H1 (cell line): ENCODE measurements around the gene THAP2. TPM values are rescaled to one million over a fixed set of nuclear protein-coding genes. Genes with fewer than 3 reads are reported as not detected.

Experiments
- CTCF ChIA-PET: fragments of 300-600 bp; sonication (Branson Sonifier 250); formaldehyde crosslinking; loops from one replicate; lab custom pipeline; 2021; ENCODE audit not compliant: partially characterized antibody; lab: Charles Lee
- POLR2A ChIA-PET: fragments of 300-600 bp; sonication (Branson Sonifier 250); formaldehyde crosslinking; loops from one replicate; lab custom pipeline; 2021; ENCODE audit warnings: inconsistent platforms; ENCODE audit not compliant: partially characterized antibody; lab: Charles Lee
- DNase-seq, 2 experiments: peaks; one replicate each; pipeline versions ENCODE4 v3.0.0 to v3.0.0-alpha.2; 2010 to 2022; ENCODE audit warnings: low spot score in 2 of 2, low read depth in 1 of 2, mixed read lengths in 1 of 2
- FAIRE-seq: peaks from 2 replicates; lab custom pipeline; 2011; peaks lifted over from hg19 to GRCh38; lab: Jason Lieb, UNC
- H2AFZ ChIP-seq: 2 replicates; pipeline ENCODE4 v1.8.1; 2012; ENCODE audit warnings: low read length, inconsistent platforms
- H2AK5ac ChIP-seq: 2 replicates; pipeline ENCODE4 v1.6.1; 2013; ENCODE audit warnings: low read depth, low read length
- H2BK120ac ChIP-seq: replicated peaks from 2 replicates; pipeline ENCODE3; 2013; ENCODE audit warnings: low read depth, low read length, inconsistent platforms
- H2BK12ac ChIP-seq: 2 replicates; pipeline ENCODE4 v1.6.1; 2013; ENCODE audit warnings: low read depth, low read length
- H2BK15ac ChIP-seq: 2 replicates; pipeline ENCODE4 v1.6.1; 2013; ENCODE audit warnings: low read length
- H2BK20ac ChIP-seq: 2 replicates; pipeline ENCODE4 v1.6.1; 2013; ENCODE audit warnings: low read length
- H2BK5ac ChIP-seq: 2 replicates; pipeline ENCODE4 v1.6.1; 2013; ENCODE audit warnings: low read depth, low read length
- H3K14ac ChIP-seq: 2 replicates; pipeline ENCODE4 v1.6.1; 2013; ENCODE audit warnings: inconsistent platforms; ENCODE audit not compliant: insufficient read length
- H3K18ac ChIP-seq: 2 replicates; pipeline ENCODE4 v1.6.1; 2013; ENCODE audit warnings: low read length; ENCODE audit errors: extremely low read depth
- H3K23ac ChIP-seq: 2 replicates; pipeline ENCODE4 v1.6.1; 2013; ENCODE audit warnings: inconsistent platforms; ENCODE audit not compliant: insufficient read length
- H3K23me2 ChIP-seq: 2 replicates; pipeline ENCODE4 v1.6.1; 2013; ENCODE audit warnings: low read depth, low read length
- H3K27ac ChIP-seq: 2 replicates; pipeline ENCODE4 v1.6.1; 2011; ENCODE audit warnings: low read depth, low read length, inconsistent platforms
- H3K27me3 ChIP-seq, 4 experiments: replicated peaks in 1 of 4; 1 replicate in 1 of 4; 2 replicates in 3 of 4; pipeline versions ENCODE4 v1.6.1 to v1.8.1; 2011 to 2013; ENCODE audit warnings: low read length in 3 of 4, mild to moderate bottlenecking in 3 of 4, inconsistent platforms in 2 of 4, mixed read lengths in 2 of 4, moderate library complexity in 1 of 4; ENCODE audit not compliant: control insufficient read depth in 3 of 4, insufficient read depth in 3 of 4; ENCODE audit errors: extremely low read depth in 1 of 4
- H3K36me3 ChIP-seq, 4 experiments: 2 replicates each; pipeline versions ENCODE4 v1.6.1 to v1.8.1; 2011 to 2013; ENCODE audit warnings: mild to moderate bottlenecking in 4 of 4, low read length in 3 of 4, moderate library complexity in 2 of 4, control low read depth in 1 of 4, inconsistent platforms in 1 of 4; ENCODE audit not compliant: insufficient read depth in 4 of 4, control insufficient read depth in 2 of 4
- H3K4ac ChIP-seq: replicated peaks from 2 replicates; pipeline ENCODE3; 2013; ENCODE audit warnings: low read length, low read depth, mixed read lengths, inconsistent platforms; ENCODE audit not compliant: insufficient read length
- H3K4me1 ChIP-seq, 4 experiments: replicated peaks in 1 of 4; 1 replicate in 1 of 4; 2 replicates in 3 of 4; pipeline versions ENCODE4 v1.6.1 to v1.8.1; 2011 to 2013; ENCODE audit warnings: low read length in 3 of 4, inconsistent platforms in 2 of 4, mixed read lengths in 1 of 4; ENCODE audit not compliant: insufficient read depth in 4 of 4, control insufficient read depth in 3 of 4
- H3K4me2 ChIP-seq, 2 experiments: 2 replicates each; pipeline versions ENCODE4 v1.6.1 to v1.8.1; 2011 to 2013; ENCODE audit warnings: low read depth in 2 of 2, low read length in 2 of 2, control low read depth in 1 of 2, inconsistent platforms in 1 of 2, mild to moderate bottlenecking in 1 of 2; ENCODE audit not compliant: insufficient read depth in 1 of 2
- H3K4me3 ChIP-seq, 4 experiments: fragments of 200-600, 300-600 bp in 1 of 4; sonication (generic), shearing (Covaris generic), sonication (Bioruptor Twin) in 1 of 4; 2 replicates each; pipeline versions ENCODE4 v1.5.1 to v1.8.1; 2011 to 2016; ENCODE audit warnings: low read length in 4 of 4, low read depth in 3 of 4, control low read depth in 2 of 4, inconsistent platforms in 2 of 4, mild to moderate bottlenecking in 2 of 4, mixed read lengths in 1 of 4, moderate library complexity in 1 of 4; ENCODE audit not compliant: insufficient read depth in 2 of 4; ENCODE audit errors: extremely low read depth in 1 of 4
- H3K56ac ChIP-seq: replicated peaks from 2 replicates; pipeline ENCODE3; 2013; ENCODE audit warnings: low read depth, mild to moderate bottlenecking, mixed read lengths, low read length, inconsistent platforms; ENCODE audit not compliant: insufficient read length
- H3K79me1 ChIP-seq: 2 replicates; pipeline ENCODE4 v1.6.1; 2013; ENCODE audit warnings: low read depth, low read length, control low read depth
- H3K79me2 ChIP-seq, 2 experiments: 2 replicates each; pipeline versions ENCODE4 v1.6.1 to v1.8.1; 2012 to 2013; ENCODE audit warnings: low read length in 2 of 2, mild to moderate bottlenecking in 2 of 2, inconsistent platforms in 1 of 2; ENCODE audit not compliant: insufficient read depth in 2 of 2, control insufficient read depth in 1 of 2
- H3K9ac ChIP-seq, 4 experiments: replicated peaks in 1 of 4; 1 replicate in 1 of 4; 2 replicates in 3 of 4; pipeline versions ENCODE4 v1.6.1 to v1.8.1; 2011 to 2013; ENCODE audit warnings: low read depth in 3 of 4, low read length in 3 of 4, control low read depth in 2 of 4, mild to moderate bottlenecking in 2 of 4, moderate library complexity in 2 of 4, inconsistent platforms in 1 of 4; ENCODE audit errors: extremely low read depth in 1 of 4
- H3K9me3 ChIP-seq, 2 experiments: 2 replicates each; pipeline versions ENCODE4 v1.6.1 to v1.8.1; 2012 to 2013; ENCODE audit warnings: mild to moderate bottlenecking in 2 of 2, moderate library complexity in 2 of 2, control low read depth in 1 of 2, inconsistent platforms in 1 of 2, low read depth in 1 of 2, low read length in 1 of 2, mixed read lengths in 1 of 2; ENCODE audit not compliant: insufficient read depth in 2 of 2
- H4K20me1 ChIP-seq, 2 experiments: replicated peaks in 1 of 2; 2 replicates each; pipeline versions ENCODE3 to v1.8.1; 2011 to 2013; ENCODE audit warnings: inconsistent platforms in 2 of 2, low read length in 2 of 2, mild to moderate bottlenecking in 1 of 2; ENCODE audit not compliant: insufficient read depth in 2 of 2, control insufficient read depth in 1 of 2
- H4K5ac ChIP-seq: 2 replicates; pipeline ENCODE4 v1.6.1; 2013; ENCODE audit warnings: low read length, low read depth, mixed read lengths, inconsistent platforms; ENCODE audit not compliant: insufficient read length
- H4K8ac ChIP-seq: 2 replicates; pipeline ENCODE4 v1.8.0; 2013; ENCODE audit warnings: mild to moderate bottlenecking, moderate library complexity, low read length, inconsistent platforms; ENCODE audit not compliant: insufficient read depth; ENCODE audit errors: extremely low read depth
- H4K91ac ChIP-seq: replicated peaks from 2 replicates; pipeline ENCODE3; 2013; ENCODE audit warnings: low read length, mixed read lengths, inconsistent platforms; ENCODE audit not compliant: insufficient read length
- E2F6 ChIP-seq: IDR thresholded peaks from 2 replicates; pipeline ENCODE4 v1.6.1; 2012; ENCODE audit warnings: inconsistent platforms
- HDAC2 ChIP-seq, 2 experiments: fragments of 300-600 bp in 1 of 2; sonication (generic) in 1 of 2; IDR thresholded peaks; 2 replicates each; pipeline ENCODE4 v1.6.1; 2011 to 2012; ENCODE audit warnings: low read depth in 2 of 2, low read length in 2 of 2, mild to moderate bottlenecking in 2 of 2, moderate library complexity in 2 of 2, borderline replicate concordance in 1 of 2, inconsistent platforms in 1 of 2
- KDM4A ChIP-seq: IDR thresholded peaks from one replicate; pipeline ENCODE4 v1.7.1; 2012; ENCODE audit warnings: low read depth, mild to moderate bottlenecking, moderate library complexity, low read length, inconsistent platforms; ENCODE audit not compliant: severe bottlenecking
- KDM5A ChIP-seq: fragments of 200-600 bp; IDR thresholded peaks from 2 replicates; pipeline ENCODE4 v1.7.1; 2012; ENCODE audit warnings: mild to moderate bottlenecking, low read length, inconsistent platforms, mixed read lengths
- MAX ChIP-seq: IDR thresholded peaks from 2 replicates; pipeline ENCODE4 v1.6.1; 2012; ENCODE audit warnings: inconsistent platforms
- POLR2AphosphoS5 ChIP-seq: IDR thresholded peaks from 2 replicates; pipeline ENCODE4 v1.6.1; 2011; ENCODE audit warnings: low read depth, low read length
- RBBP5 ChIP-seq: IDR thresholded peaks from 2 replicates; pipeline ENCODE4 v1.7.1; 2012; ENCODE audit warnings: low read depth, mild to moderate bottlenecking, inconsistent platforms, low read length, moderate library complexity, borderline replicate concordance
- TAF1 ChIP-seq: IDR thresholded peaks from 2 replicates; pipeline ENCODE4 v1.6.1; 2011; ENCODE audit warnings: mild to moderate bottlenecking, low read depth, low read length
- TBP ChIP-seq: IDR thresholded peaks from 2 replicates; pipeline ENCODE4 v1.6.1; 2011; ENCODE audit warnings: low read depth, low read length, improper control_type of control experiment
- WGBS, 2 experiments: shearing (Covaris generic) in 1 of 2; methylation state at CpG; one replicate each; pipeline versions ENCODE4 v1.1.6 to v1.1.7; 2013 to 2015; ENCODE audit warnings: low lambda C conversion rate in 2 of 2, mixed read lengths in 2 of 2, inconsistent platforms in 1 of 2, low coverage in 1 of 2, missing lambda C conversion rate in 1 of 2; ENCODE audit not compliant: insufficient replicate concordance in 2 of 2, insufficient coverage in 1 of 2, insufficient read length in 1 of 2; ENCODE audit errors: extremely low coverage in 1 of 2, missing lambda C conversion rate in 1 of 2; 5-methylcytosine and 5-hydroxymethylcytosine counted together
- polyA plus RNA-seq, 7 experiments: library from polyadenylated mRNA; depleted of rRNA in 3 of 7; stranded (reverse) in 5 of 7; unstranded in 2 of 7; fragments of >200 nt in 5 of 7; fragments of 200-250 nt in 2 of 7; gene quantifications; 1 replicate in 5 of 7; 2 replicates in 1 of 7; 4 replicates in 1 of 7; pipeline versions ENCODE4 v1.2.1 to v1.2.3, GENCODE V29; 2011 to 2013; ENCODE audit warnings: missing spikeins in 2 of 7, mixed read lengths in 2 of 7
- total RNA-seq: library from RNA; stranded (reverse); fragmentation: NEBNext Ultra II Directional; extraction: Animal tissue kit (Norgen Biotek cat#: 25700); gene quantifications from 2 replicates; pipeline ENCODE4 v1.2.1, GENCODE V29; 2021

THAP2 gene
- total and polyA plus RNA-seq, 2 of the 8 experiments (the other 6 are each of a cell fraction or from before 2014, with no cell fraction given) = 1.8 to 5.3 TPM

- peak overlapping the region; percentile 21; the same call in 1 of the 2 replicates for H2AFZ ChIP-seq
- POLR2A ChIA-PET = interaction anchor here (0.9 to 4.5 kb wide), 19 partner anchors 12 to 96 kb away, joined by 3 to 81 read pairs (median 4); partner anchors contain the start of genes RAB21 and TMEM19
- H2AK5ac ChIP-seq = no peak overlapping the region
These were observed 1.1 kb upstream of the THAP2 start for GRCh38 chr12:71662849-71663560.

More at GRCh38 chr12:71662849-71663560, 1.1 kb upstream of the THAP2 start:
- no peak overlapping the region for H2BK15ac ChIP-seq
- H3K27me3 ChIP-seq = no peaks in the 10 kb centered on the region
- peak overlapping the region; percentile 94 for H3K27ac ChIP-seq
- peak overlapping the region; percentile 92 to 99 (median 98) for H3K9ac ChIP-seq
- H3K23ac ChIP-seq = no peak overlapping the region
- no peak overlapping the region for H4K91ac ChIP-seq
- peak; percentile 62 for TF ChIP-seq MAX
- peak; percentile 52 for TF ChIP-seq KDM4A
- no peak for TF ChIP-seq HDAC2 (IDR thresholded peaks at IDR 0.05; ENCODE audit: borderline replicate concordance in 1 of 2, low read depth in 2 of 2, low read length in 2 of 2)
- TF ChIP-seq RBBP5 = peak; percentile 97; the same call in 1 of the 2 replicates
- peak; percentile 47; the same call in 1 of the 2 replicates for TF ChIP-seq POLR2AphosphoS5
- peak; percentile 56; the same call in 1 of the 2 replicates for TF ChIP-seq E2F6
- TF ChIP-seq KDM5A = no peak
- TF ChIP-seq TAF1 = peak; percentile 37; the same call in 1 of the 2 replicates
- peak; percentile 7; the same call in 1 of the 2 replicates for TF ChIP-seq TBP
- H2BK20ac ChIP-seq = no peak overlapping the region
- H3K79me2 ChIP-seq = peaks cover 0 to 58% of the 10 kb centered on the region in 2 experiments; a peak in 3 of 4 replicates
- DNase-seq = peak in 1 of 2 experiments; percentile 77
- WGBS, 2 experiments = 3% methylated on average over 53 of the region's 53 CpGs; no CpG with 5 or more reads in 1 of the 2 experiments
- H3K56ac ChIP-seq = peak overlapping the region; percentile 27
- no peak overlapping the region for H2BK120ac ChIP-seq
- FAIRE-seq = no peak
- peaks cover 4 to 7% of the 10 kb centered on the region in 2 experiments for H4K20me1 ChIP-seq
- H3K4ac ChIP-seq = peak overlapping the region; percentile 62
- H3K4me3 ChIP-seq = peak overlapping the region; percentile 84 to 98 (median 94)
- peak overlapping the region; percentile 22; the same call in 1 of the 2 replicates for H3K18ac ChIP-seq
- H3K4me1 ChIP-seq = no peaks in the 10 kb centered on the region; a peak in 1 of 7 replicates
- H3K79me1 ChIP-seq = no peaks in the 10 kb centered on the region
- no peak overlapping the region for H4K5ac ChIP-seq
- peaks cover 6% of the 10 kb centered on the region; the same call in 1 of the 2 replicates for H3K23me2 ChIP-seq
- peak overlapping the region; percentile 95; the same call in 1 of the 2 replicates for H4K8ac ChIP-seq
- H2BK5ac ChIP-seq = peak overlapping the region; percentile 85
- no peak overlapping the region for H3K14ac ChIP-seq
- peaks cover 6 to 23% (median 11%) of the 10 kb centered on the region in 4 experiments; a peak in 7 of 8 replicates for H3K36me3 ChIP-seq
- H2BK12ac ChIP-seq = peak overlapping the region; percentile 82; the same call in 1 of the 2 replicates
- CTCF ChIA-PET = interaction anchor here (0.7 to 3.7 kb wide), 9 partner anchors 16 to 91 kb away, joined by 3 to 21 read pairs (median 4); partner anchors contain the start of genes RAB21 and TMEM19
- H3K9me3 ChIP-seq = no peaks in the 10 kb centered on the region
- peak overlapping the region; percentile 68 to 87 for H3K4me2 ChIP-seq
